Measurements from ENCODE around the gene BARX2. TPM values are rescaled to one million over a fixed set of nuclear protein-coding genes. Genes with fewer than 3 reads are reported as not detected.

Gene BARX2
- total RNA-seq, 4 donors from 2014 or later: not detected

GRCh38 chr11:129426776-129427175, 51.1 kb downstream of the BARX2 start:
- Histone ChIP-seq H3K9me3 (peaks cover 0 to 11% (median 0%) of the 10 kb centered on the region in 4 donors), H3K27ac (no peak overlapping the region), H3K4me1 (no peaks in the 10 kb centered on the region), H3K4me3 (no peak overlapping the region), H3K27me3 (no peaks in the 10 kb centered on the region), H3K36me3 (no peaks in the 10 kb centered on the region)
- TF ChIP-seq EP300 (IDR thresholded peaks at IDR 0.05) (no peak), POLR2A (IDR thresholded peaks at IDR 0.05) (no peak), CTCF (IDR thresholded peaks at IDR 0.05) (no peak)
- 90 to 97% methylated on average over 3 of the region's 3 CpGs for WGBS, 2 donors
- no peak for DNase-seq (ENCODE audit: low spot score in 2 of 2)

DNA sequence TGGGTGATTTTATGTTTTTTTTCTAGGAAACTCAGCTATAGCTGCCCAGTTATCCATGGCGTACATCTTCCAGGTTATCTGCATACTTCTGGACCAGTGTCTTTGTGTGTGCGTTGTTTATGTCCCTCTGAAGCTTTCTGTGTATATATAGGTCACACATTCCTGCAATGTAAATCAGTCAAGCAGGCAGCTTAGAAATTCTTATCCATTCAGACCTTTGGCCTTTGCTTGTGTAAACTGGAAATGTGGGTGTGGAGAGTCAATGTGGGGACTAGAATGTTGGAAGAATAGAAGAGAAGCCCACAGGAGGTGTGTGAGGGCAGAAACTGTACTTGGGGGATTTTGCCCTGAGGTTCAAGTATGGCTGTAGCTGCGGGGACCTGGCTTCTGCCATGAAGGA, 51.7 kb downstream of the BARX2 start:
- 61 to 73% methylated on average over 3 of the region's 3 CpGs for WGBS, 2 donors
- Histone ChIP-seq H3K9me3 (peaks cover 0 to 13% (median 0%) of the 10 kb centered on the region in 4 donors), H3K4me1 (no peaks in the 10 kb centered on the region), H3K27me3 (no peaks in the 10 kb centered on the region), H3K4me3 (no peak overlapping the region), H3K27ac (no peak overlapping the region), H3K36me3 (no peaks in the 10 kb centered on the region)
- DNase-seq (ENCODE audit: low spot score in 2 of 2): no peak
- TF ChIP-seq POLR2A (IDR thresholded peaks at IDR 0.05): no peak
- no peak for TF ChIP-seq CTCF (IDR thresholded peaks at IDR 0.05)
- no peak for TF ChIP-seq EP300 (IDR thresholded peaks at IDR 0.05)

GRCh38 chr11:129427816-129428406, 52.3 kb downstream of the BARX2 start:
- TF ChIP-seq POLR2A (IDR thresholded peaks at IDR 0.05) (no peak), EP300 (IDR thresholded peaks at IDR 0.05) (no peak), CTCF (IDR thresholded peaks at IDR 0.05) (no peak)

GRCh38 chr11:129428557-129428956, 52.9 kb downstream of the BARX2 start:
- peaks cover 0 to 13% (median 0%) of the 10 kb centered on the region in 4 donors for H3K9me3 ChIP-seq
- 80 to 85% methylated on average over 9 of the region's 9 CpGs for WGBS, 2 donors
- no peak for TF ChIP-seq EP300 (IDR thresholded peaks at IDR 0.05)
- no peak for TF ChIP-seq CTCF (IDR thresholded peaks at IDR 0.05)
- TF ChIP-seq POLR2A (IDR thresholded peaks at IDR 0.05): no peak
- H3K4me3 ChIP-seq: no peak overlapping the region
- no peaks in the 10 kb centered on the region for H3K27me3 ChIP-seq
- no peaks in the 10 kb centered on the region for H3K36me3 ChIP-seq
- no peaks in the 10 kb centered on the region for H3K4me1 ChIP-seq
- no peak overlapping the region for H3K27ac ChIP-seq
- no peak for DNase-seq (ENCODE audit: low spot score in 2 of 2)

More at GRCh38 chr11:129427816-129428406, 52.3 kb downstream of the BARX2 start:
- no peak for DNase-seq (ENCODE audit: low spot score in 2 of 2)
- no peaks in the 10 kb centered on the region for H3K36me3 ChIP-seq
- no peaks in the 10 kb centered on the region for H3K4me1 ChIP-seq
- no peak overlapping the region for H3K4me3 ChIP-seq
- WGBS, 2 donors: 59 to 60% methylated on average over 5 of the region's 5 CpGs
- peaks cover 0 to 13% (median 0%) of the 10 kb centered on the region in 4 donors for H3K9me3 ChIP-seq
- no peaks in the 10 kb centered on the region for H3K27me3 ChIP-seq
- no peak overlapping the region for H3K27ac ChIP-seq

DNA sequence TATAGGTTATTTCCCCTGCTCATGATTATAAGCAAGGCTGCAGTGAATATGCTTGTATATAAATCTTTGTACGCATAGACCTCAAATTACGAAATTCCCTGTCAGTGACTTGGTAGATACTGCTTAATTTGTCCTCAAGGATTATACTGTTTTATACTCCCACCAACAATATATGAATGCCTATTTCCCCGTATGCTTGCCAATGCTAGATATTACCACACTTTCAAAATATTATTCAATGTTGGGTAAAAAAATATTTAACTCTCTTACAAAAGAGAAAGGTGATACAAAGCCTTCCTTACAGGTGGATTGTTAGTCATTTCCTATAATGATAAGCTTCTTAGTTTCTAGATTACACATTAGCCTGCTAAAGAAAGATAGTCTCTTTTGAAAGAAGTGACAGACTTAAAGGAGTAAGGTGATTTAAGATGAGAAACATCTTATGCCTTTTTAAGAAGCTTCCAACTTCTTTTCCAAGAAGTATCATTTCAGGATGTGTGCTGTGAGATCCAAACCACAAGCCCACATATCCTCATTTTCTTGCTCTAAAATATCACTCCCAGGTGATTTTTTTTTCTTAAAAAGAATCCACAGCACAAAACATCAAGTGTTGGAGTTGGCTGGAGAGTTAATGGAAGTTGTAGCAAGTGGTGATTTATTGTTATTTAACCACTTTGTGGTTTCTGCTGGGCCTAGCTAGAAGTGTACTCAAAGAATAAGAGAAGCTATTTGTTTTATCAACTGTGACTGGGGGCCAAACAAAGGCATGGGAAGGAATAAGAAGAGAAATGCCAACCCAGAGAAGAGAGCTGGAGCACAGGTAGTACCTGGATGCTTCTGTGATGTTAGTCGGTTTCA, 59.2 kb downstream of the BARX2 start:
- WGBS, 2 donors: 69 to 70% methylated on average over 4 of the region's 4 CpGs
- H3K36me3 ChIP-seq: no peaks in the 10 kb centered on the region
- H3K4me3 ChIP-seq: no peak overlapping the region
- no peak overlapping the region for H3K27ac ChIP-seq
- peaks cover 0 to 13% (median 0%) of the 10 kb centered on the region in 4 donors for H3K9me3 ChIP-seq
- no peaks in the 10 kb centered on the region for H3K4me1 ChIP-seq
- no peaks in the 10 kb centered on the region for H3K27me3 ChIP-seq
- DNase-seq (ENCODE audit: low spot score in 2 of 2): no peak
- TF ChIP-seq EP300 (IDR thresholded peaks at IDR 0.05) (no peak), POLR2A (IDR thresholded peaks at IDR 0.05) (no peak), CTCF (IDR thresholded peaks at IDR 0.05) (no peak)

All from tibial nerve (tissue), 4 donors.